KOPT-K1 (cell line): Measurements from ENCODE around the gene MAGEA8.
"Not testable (repeated sequence)": the region's sequence is repeated elsewhere in the genome, so short reads cannot be mapped to it uniquely, and the experiment has no call there.

Experiments used
- H3K27ac ChIP-seq: fragments of 200-600 bp; sonication (generic); 2 replicates; pipeline ENCODE4 v1.5.1; 2016; ENCODE audit warnings: antibody characterized with exemption, mild to moderate bottlenecking, low read depth, low read length; ENCODE audit not compliant: poor library complexity, severe bottlenecking
- H3K36me3 ChIP-seq: fragments of 200-600 bp; sonication (generic); 2 replicates; pipeline ENCODE4 v1.5.1; 2017; ENCODE audit warnings: antibody characterized with exemption, mild to moderate bottlenecking, low read length, moderate library complexity; ENCODE audit not compliant: insufficient read depth
- H3K9me3 ChIP-seq: fragments of 200-600 bp; sonication (generic); 2 replicates; pipeline ENCODE4 v1.5.1; 2017; ENCODE audit warnings: antibody characterized with exemption, low read length, mild to moderate bottlenecking; ENCODE audit not compliant: insufficient read depth, poor library complexity, severe bottlenecking

MAGEA8 gene, protein sequence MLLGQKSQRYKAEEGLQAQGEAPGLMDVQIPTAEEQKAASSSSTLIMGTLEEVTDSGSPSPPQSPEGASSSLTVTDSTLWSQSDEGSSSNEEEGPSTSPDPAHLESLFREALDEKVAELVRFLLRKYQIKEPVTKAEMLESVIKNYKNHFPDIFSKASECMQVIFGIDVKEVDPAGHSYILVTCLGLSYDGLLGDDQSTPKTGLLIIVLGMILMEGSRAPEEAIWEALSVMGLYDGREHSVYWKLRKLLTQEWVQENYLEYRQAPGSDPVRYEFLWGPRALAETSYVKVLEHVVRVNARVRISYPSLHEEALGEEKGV

GRCh38 chrX:149881081-149881711 is at the start of gene MAGEA8:
Gene MAGEA8, plus strand, starts transcription at chrX:149881183. Its CDS starts 3,090 bp downstream, at chrX:149884273.
- H3K27ac ChIP-seq = no peak within 1 kb of the TSS
- H3K36me3 ChIP-seq = no peaks in the 10 kb centered on the region
- no peaks in the 10 kb centered on the region for H3K9me3 ChIP-seq

- Histone ChIP-seq H3K9me3 (no peaks in the 10 kb centered on the region), H3K27ac (no peak overlapping the region), H3K36me3 (no peaks in the 10 kb centered on the region)
Observed at GRCh38 chrX:149831473-149831872, 49.5 kb upstream of the MAGEA8 start.

DNA sequence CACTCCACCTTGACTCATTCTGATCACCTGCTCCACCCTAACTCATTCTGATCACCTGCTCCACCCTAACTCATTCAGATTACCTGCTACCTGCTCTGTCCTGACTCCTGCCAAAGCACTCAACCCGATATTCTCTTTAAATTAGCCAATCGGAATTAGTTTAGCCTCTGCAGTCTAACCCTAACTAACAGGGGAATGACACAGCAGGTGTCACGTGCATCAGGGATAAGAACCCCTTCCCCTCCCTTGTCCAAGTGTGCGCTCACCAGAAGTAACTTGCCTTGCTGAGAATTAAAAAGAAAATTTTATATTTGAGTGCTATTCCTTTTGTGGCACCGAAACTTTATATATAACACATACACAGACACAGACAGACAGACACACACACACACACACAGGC is 44.3 kb upstream of the MAGEA8 start:
- H3K36me3 ChIP-seq, H3K27ac ChIP-seq, H3K9me3 ChIP-seq: not testable (repeated sequence)

DNA sequence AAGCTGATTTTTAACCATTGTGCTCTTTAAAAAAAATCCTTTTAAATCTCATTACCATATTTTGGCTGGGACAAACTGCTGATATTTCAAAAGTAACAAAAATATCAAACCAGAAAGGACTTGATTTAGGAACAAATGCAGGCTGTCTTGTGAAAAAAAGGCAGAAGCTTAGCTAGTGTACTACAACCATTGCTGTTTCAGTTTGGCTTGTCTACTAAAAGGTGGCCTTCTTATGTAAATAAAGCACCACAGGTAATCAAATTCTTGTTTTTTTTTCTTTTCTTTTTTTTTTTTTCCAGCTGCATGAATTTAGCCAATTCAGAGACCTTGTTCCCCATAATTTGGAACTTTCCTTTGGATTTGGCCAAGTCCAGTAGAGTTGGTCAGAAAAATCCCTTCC is 43.8 kb upstream of the MAGEA8 start:
- Histone ChIP-seq H3K36me3 (no peaks in the 10 kb centered on the region), H3K9me3 (no peaks in the 10 kb centered on the region), H3K27ac (no peak overlapping the region)

GRCh38 chrX:149837639-149838038 is 43.3 kb upstream of the MAGEA8 start:
- Histone ChIP-seq H3K9me3 (no peaks in the 10 kb centered on the region), H3K27ac (no peak overlapping the region), H3K36me3 (no peaks in the 10 kb centered on the region)

DNA sequence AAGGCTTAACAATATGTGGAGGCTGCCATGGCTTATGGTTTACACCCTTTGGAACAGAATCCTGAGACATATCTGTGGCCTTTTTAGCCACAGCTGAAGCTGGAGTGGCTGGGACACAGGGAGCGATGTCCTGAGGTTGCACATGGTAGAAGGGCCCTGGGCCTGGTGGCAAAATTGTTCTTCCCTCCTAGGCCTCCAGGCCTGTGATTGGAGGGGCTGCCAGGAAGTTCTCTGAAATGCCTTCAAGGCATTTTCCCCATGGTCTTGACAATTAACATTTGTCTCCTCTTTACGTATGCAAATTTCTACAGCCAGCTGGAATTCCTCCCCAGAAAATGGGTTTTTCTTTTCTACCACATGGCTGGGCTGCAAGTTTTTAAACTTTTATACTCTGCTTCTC is 39.1 kb upstream of the MAGEA8 start:
- Histone ChIP-seq H3K9me3 (no peaks in the 10 kb centered on the region), H3K27ac (no peak overlapping the region), H3K36me3 (no peaks in the 10 kb centered on the region)

DNA sequence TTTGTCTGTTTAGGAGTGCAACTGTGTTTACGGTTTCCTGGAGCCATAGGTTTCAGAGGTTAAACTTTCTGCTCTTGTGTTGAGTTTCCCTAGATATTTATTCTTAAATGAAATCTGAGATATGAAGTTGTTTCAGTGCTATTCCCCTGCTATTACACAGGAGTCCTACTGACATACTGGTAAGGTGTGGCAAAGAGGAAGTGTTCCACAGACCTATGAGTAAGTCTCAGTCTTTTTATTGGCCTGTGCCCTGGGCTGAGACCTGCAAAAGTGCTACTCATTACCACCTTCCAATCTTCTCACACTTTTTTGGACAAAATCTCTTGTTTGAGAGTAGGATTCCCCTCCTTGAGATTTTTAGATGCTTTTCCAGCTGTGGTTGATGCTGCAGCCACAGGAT is 35.6 kb upstream of the MAGEA8 start:
- Histone ChIP-seq H3K27ac (no peak overlapping the region), H3K9me3 (no peaks in the 10 kb centered on the region), H3K36me3 (no peaks in the 10 kb centered on the region)

- no peak overlapping the region for H3K27ac ChIP-seq
- H3K9me3 ChIP-seq = no peaks in the 10 kb centered on the region
- H3K36me3 ChIP-seq = no peaks in the 10 kb centered on the region
Observed at GRCh38 chrX:149846789-149847188, 34.2 kb upstream of the MAGEA8 start.

DNA sequence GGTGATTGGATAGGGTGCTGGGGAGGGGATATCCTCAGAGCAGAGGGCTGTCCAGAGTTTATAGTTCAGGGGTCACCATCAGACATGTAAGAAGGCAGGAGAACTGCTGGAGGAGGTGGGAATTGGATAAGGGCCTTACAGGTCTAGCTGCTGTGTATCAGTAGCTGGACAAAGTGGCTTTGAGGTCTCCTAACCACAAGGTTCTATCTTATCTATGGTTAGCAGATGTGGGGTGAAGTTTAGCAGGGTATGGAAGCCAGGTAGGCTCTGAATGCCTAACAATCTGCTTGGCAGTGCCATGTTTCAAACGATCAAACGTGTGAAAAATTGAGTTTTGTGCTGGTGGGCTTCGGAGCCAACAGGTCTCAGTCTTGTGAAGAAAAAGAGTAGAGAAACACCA is 32.1 kb upstream of the MAGEA8 start:
- no peak overlapping the region for H3K27ac ChIP-seq
- H3K9me3 ChIP-seq = no peaks in the 10 kb centered on the region
- H3K36me3 ChIP-seq = no peaks in the 10 kb centered on the region

- Histone ChIP-seq H3K36me3 (no peaks in the 10 kb centered on the region), H3K9me3 (no peaks in the 10 kb centered on the region), H3K27ac (no peak overlapping the region)
Observed at GRCh38 chrX:149849787-149850186, 31.2 kb upstream of the MAGEA8 start.

DNA sequence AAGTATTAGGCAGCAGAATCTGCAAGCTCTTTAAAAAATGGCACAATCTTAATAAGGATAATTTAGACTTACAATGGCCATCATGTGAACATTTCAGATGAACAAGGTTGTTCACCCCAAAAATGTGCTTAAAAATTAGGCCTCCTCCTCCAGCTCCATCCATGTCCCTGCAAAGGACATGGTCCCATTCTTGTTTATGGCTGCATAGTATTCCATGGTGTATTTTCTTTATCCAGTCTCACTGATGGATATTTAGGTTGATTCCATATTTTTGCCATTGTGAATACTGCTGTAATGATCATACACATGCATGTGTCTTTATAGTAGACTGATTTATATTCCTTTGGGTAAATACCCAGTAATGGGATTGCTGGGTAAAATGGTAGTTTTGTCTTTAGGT is 29.1 kb upstream of the MAGEA8 start:
- H3K27ac ChIP-seq = no peak overlapping the region
- H3K9me3 ChIP-seq = no peaks in the 10 kb centered on the region
- no peaks in the 10 kb centered on the region for H3K36me3 ChIP-seq

- no peak overlapping the region for H3K27ac ChIP-seq
- no peaks in the 10 kb centered on the region for H3K36me3 ChIP-seq
- no peaks in the 10 kb centered on the region for H3K9me3 ChIP-seq
Observed at GRCh38 chrX:149853925-149854324, 27.1 kb upstream of the MAGEA8 start.

DNA sequence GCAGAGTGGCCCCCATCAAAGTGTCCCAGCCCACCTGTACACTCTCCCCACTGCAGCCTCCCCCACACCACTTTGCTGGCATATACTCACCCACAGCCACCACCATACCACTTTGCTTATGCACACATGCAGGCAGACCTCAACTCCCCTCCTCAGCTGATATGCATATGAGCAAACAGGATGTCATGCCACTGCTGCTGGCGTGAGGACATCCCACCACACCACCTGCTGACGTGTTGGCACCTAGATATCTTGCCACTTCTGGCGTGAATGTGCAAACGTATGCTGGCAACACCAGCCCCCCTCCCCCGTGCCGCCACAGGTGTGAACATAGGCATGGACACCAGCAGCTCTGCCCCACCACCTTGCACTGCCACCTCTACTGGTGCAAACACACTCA is 22.4 kb upstream of the MAGEA8 start:
- Histone ChIP-seq H3K36me3 (no peaks in the 10 kb centered on the region), H3K27ac (no peak overlapping the region), H3K9me3 (peaks cover 13% of the 10 kb centered on the region)

DNA sequence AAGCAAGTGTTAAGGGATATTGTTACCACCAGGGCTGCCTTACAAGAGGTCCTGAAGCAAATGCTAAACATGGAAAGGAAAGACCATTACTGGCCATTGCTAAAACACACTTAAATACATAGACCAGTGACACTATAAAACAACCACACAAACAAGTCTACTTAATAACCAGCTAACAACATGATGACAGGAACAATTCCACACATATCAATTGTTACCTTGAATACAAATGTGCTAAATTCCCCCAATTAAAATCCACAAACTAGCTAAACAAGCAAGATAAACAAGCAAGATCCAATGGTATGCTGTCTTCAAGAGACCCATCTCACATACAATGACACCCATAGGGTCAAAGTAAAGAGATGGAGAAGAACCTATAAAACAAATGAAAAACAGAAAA is 20.5 kb upstream of the MAGEA8 start:
- Histone ChIP-seq H3K36me3 (no peaks in the 10 kb centered on the region), H3K27ac (no peak overlapping the region), H3K9me3 (peaks cover 13% of the 10 kb centered on the region)

- H3K27ac ChIP-seq = no peak overlapping the region
- no peaks in the 10 kb centered on the region for H3K36me3 ChIP-seq
- peaks cover 6% of the 10 kb centered on the region for H3K9me3 ChIP-seq
Observed at GRCh38 chrX:149865390-149865789, 15.6 kb upstream of the MAGEA8 start.

DNA sequence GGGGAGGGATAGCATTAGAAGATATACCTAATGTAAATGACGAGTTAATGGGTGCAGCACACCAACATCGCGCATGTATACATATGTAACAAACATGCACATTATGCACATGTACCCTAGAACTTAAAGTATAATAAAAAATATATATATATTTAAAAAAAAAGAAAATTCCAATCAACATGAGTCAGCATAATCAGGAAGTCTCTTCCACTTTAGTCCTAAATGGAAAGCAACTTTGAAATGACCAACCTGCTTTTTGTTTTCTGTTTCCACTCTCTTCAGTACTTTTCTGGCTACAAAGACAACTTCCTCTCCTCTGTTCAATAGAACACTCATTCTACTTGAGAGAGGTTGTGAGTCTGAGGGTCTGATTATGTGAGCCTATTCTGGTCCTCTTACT is 13.5 kb upstream of the MAGEA8 start:
- Histone ChIP-seq H3K36me3 (no peaks in the 10 kb centered on the region), H3K9me3 (no peaks in the 10 kb centered on the region), H3K27ac (no peak overlapping the region)
